Endothelial cell of umbilical vein (primary cell): ENCODE data around the gene BSDC1. TPM values are rescaled to one million over a fixed set of nuclear protein-coding genes. Genes with fewer than 3 reads are reported as not detected.

ENCODE experiments used
- BruUV-seq: library from RNA; stranded (reverse); fragments of 400-500 nt; replicated peaks from 2 replicates; lab custom pipeline; 2021; lab: Mats Ljungman, UMichigan
- CTCF ChIA-PET: fragments of 300-600, 350-600 bp; sonication (Branson Sonifier 250); formaldehyde crosslinking; loops from one replicate; lab custom pipeline; 2021; ENCODE audit warnings: antibody characterized with exemption, inconsistent platforms; lab: Charles Lee
- POLR2A ChIA-PET: fragments of 300-600, 350-600 bp; sonication (Branson Sonifier 250); formaldehyde crosslinking; loops from one replicate; lab custom pipeline; 2021; ENCODE audit warnings: antibody characterized with exemption, inconsistent platforms; lab: Charles Lee
- DNase-seq: peaks from one replicate; pipeline ENCODE4 v3.0.0-alpha.2; 2011; ENCODE audit warnings: low read depth, low spot score
- FAIRE-seq: peaks from 2 replicates; lab custom pipeline; 2011; peaks lifted over from hg19 to GRCh38; lab: Jason Lieb, UNC
- H2AFZ ChIP-seq: 2 replicates; pipeline ENCODE4 v1.6.0; 2012; ENCODE audit warnings: low read depth, low read length, control low read depth, inconsistent platforms
- H3K27ac ChIP-seq: 2 replicates; pipeline ENCODE4 v1.5.1; 2011; ENCODE audit warnings: low read depth, mild to moderate bottlenecking, control low read depth, low read length, moderate library complexity; ENCODE audit not compliant: insufficient read depth
- H3K27me3 ChIP-seq, 2 experiments: 2 replicates each; pipeline versions ENCODE4 v1.6.0 to v1.6.1; 2011; ENCODE audit warnings: low read length in 2 of 2, mixed read lengths in 1 of 2; ENCODE audit not compliant: control insufficient read depth in 2 of 2, insufficient read depth in 2 of 2
- H3K36me3 ChIP-seq, 2 experiments: 2 replicates in 1 of 2; 3 replicates in 1 of 2; pipeline ENCODE4 v1.5.1; 2011; ENCODE audit warnings: low read length in 2 of 2, mild to moderate bottlenecking in 1 of 2, moderate library complexity in 1 of 2; ENCODE audit not compliant: control insufficient read depth in 2 of 2, insufficient read depth in 2 of 2; ENCODE audit errors: extremely low read depth in 1 of 2
- H3K4me1 ChIP-seq: 3 replicates; pipeline ENCODE4 v1.5.1; 2011; ENCODE audit warnings: mild to moderate bottlenecking, low read length; ENCODE audit not compliant: control insufficient read depth, insufficient read depth; ENCODE audit errors: extremely low read depth
- H3K4me2 ChIP-seq: 2 replicates; pipeline ENCODE4 v1.6.1; 2011; ENCODE audit warnings: low read length, control low read depth, mixed read lengths; ENCODE audit not compliant: insufficient read depth
- H3K4me3 ChIP-seq, 3 experiments: fragments of 200-600 bp in 1 of 3; sonication (generic), shearing (Covaris generic) in 1 of 3; replicated peaks in 1 of 3; 2 replicates each; pipeline ENCODE4 v1.5.1; 2011 to 2016; ENCODE audit warnings: control low read depth in 3 of 3, low read length in 3 of 3, mild to moderate bottlenecking in 2 of 3, inconsistent platforms in 1 of 3, low read depth in 1 of 3, moderate library complexity in 1 of 3; ENCODE audit not compliant: insufficient read depth in 1 of 3
- H3K79me2 ChIP-seq: 2 replicates; pipeline ENCODE4 v1.6.0; 2012; ENCODE audit warnings: low read length, inconsistent platforms; ENCODE audit not compliant: control insufficient read depth, insufficient read depth
- H3K9ac ChIP-seq: replicated peaks from 2 replicates; pipeline ENCODE3; 2011; ENCODE audit warnings: low read length, control low read depth; ENCODE audit not compliant: insufficient read depth; ENCODE audit errors: extremely low read depth
- H3K9me1 ChIP-seq: replicated peaks from 3 replicates; pipeline ENCODE4 v1.6.0; 2011; ENCODE audit warnings: mild to moderate bottlenecking, low read length; ENCODE audit not compliant: control insufficient read depth, insufficient read depth; ENCODE audit errors: extremely low read depth
- H3K9me3 ChIP-seq: replicated peaks from 2 replicates; pipeline ENCODE4 v1.5.1; 2012; ENCODE audit warnings: low read length, inconsistent platforms; ENCODE audit not compliant: control insufficient read depth, insufficient read depth
- H4K20me1 ChIP-seq: replicated peaks from 2 replicates; pipeline ENCODE3; 2011; ENCODE audit warnings: mild to moderate bottlenecking, low read length; ENCODE audit not compliant: control insufficient read depth, insufficient read depth; ENCODE audit errors: extremely low read depth
- EZH2 ChIP-seq: IDR thresholded peaks from 2 replicates; pipeline ENCODE4 v1.6.1; 2012; ENCODE audit warnings: borderline replicate concordance, low read depth, mild to moderate bottlenecking, moderate library complexity, low read length, inconsistent platforms; ENCODE audit not compliant: severe bottlenecking
- FOS ChIP-seq: IDR thresholded peaks from 2 replicates; pipeline ENCODE4 v1.6.1; 2011; ENCODE audit warnings: mild to moderate bottlenecking, low read length, moderate library complexity, borderline replicate concordance; ENCODE audit not compliant: insufficient read depth
- GATA2 ChIP-seq: IDR thresholded peaks from 2 replicates; pipeline ENCODE4 v1.7.0; 2011; ENCODE audit warnings: low read depth, mild to moderate bottlenecking, moderate library complexity, mixed read lengths, low read length; ENCODE audit not compliant: insufficient read length, insufficient read depth
- MYC ChIP-seq: IDR thresholded peaks from one replicate; pipeline ENCODE4 v1.6.1; 2011; ENCODE audit warnings: mild to moderate bottlenecking, low read depth, low read length
- POLR2A ChIP-seq: IDR thresholded peaks from 2 replicates; pipeline ENCODE4 v1.6.1; 2012; ENCODE audit warnings: low read depth, mild to moderate bottlenecking, control low read depth, low read length
- POLR2AphosphoS5 ChIP-seq: IDR thresholded peaks from 2 replicates; pipeline ENCODE4 v1.6.1; 2012; ENCODE audit warnings: low read depth, mild to moderate bottlenecking, control low read depth, low read length, moderate library complexity; ENCODE audit not compliant: insufficient read depth
- dilution Hi-C: fragments of 300-500 bp; cut with MboI; formaldehyde crosslinking; loops from one replicate; pipeline ENCODE4 v1.15.0; 2019; ENCODE audit warnings: low sequenced_read_pairs; ENCODE audit not compliant: extremely low pct_ligation_motif_present
- intact Hi-C: fragments of 100-400 bp; cut with micrococcal nuclease; formaldehyde crosslinking; loops from one replicate; pipeline ENCODE4 v1.10.0; 2022
- polyA plus RNA-seq, 4 experiments: library from polyadenylated mRNA; depleted of rRNA in 3 of 4; stranded (reverse) in 3 of 4; unstranded in 1 of 4; fragments of >200 nt; gene quantifications; 2 replicates each; pipeline versions ENCODE4 v1.2.1 to v1.2.3, GENCODE V29; 2011 to 2012; ENCODE audit warnings: missing spikeins in 1 of 4
- total RNA-seq: library from RNA; stranded (reverse); gene quantifications from 2 replicates; pipeline ENCODE4 v1.2.3, GENCODE V29; 2021
- TF ChIP-seq, protein P1 (sequence below), 2 donors: IDR thresholded peaks; 1 replicate in 1 of 2; 2 replicates in 1 of 2; pipeline ENCODE4 v1.5.1; 2011; ENCODE audit warnings: low read length in 2 of 2, mild to moderate bottlenecking in 2 of 2, moderate library complexity in 2 of 2, control low read depth in 1 of 2, inconsistent platforms in 1 of 2, low read depth in 1 of 2; ENCODE audit not compliant: insufficient read depth in 1 of 2; ENCODE audit errors: extremely low read depth in 1 of 2
- TF ChIP-seq, protein P2 (sequence below): IDR thresholded peaks from 2 replicates; pipeline ENCODE4 v1.6.1; 2011; ENCODE audit not compliant: insufficient read depth, insufficient read length

BSDC1 gene
- total and polyA plus RNA-seq, 2 donors (not counting 3 experiments of a cell fraction or from before 2014, with no cell fraction given) = 44.3 to 64.6 TPM

DNA sequence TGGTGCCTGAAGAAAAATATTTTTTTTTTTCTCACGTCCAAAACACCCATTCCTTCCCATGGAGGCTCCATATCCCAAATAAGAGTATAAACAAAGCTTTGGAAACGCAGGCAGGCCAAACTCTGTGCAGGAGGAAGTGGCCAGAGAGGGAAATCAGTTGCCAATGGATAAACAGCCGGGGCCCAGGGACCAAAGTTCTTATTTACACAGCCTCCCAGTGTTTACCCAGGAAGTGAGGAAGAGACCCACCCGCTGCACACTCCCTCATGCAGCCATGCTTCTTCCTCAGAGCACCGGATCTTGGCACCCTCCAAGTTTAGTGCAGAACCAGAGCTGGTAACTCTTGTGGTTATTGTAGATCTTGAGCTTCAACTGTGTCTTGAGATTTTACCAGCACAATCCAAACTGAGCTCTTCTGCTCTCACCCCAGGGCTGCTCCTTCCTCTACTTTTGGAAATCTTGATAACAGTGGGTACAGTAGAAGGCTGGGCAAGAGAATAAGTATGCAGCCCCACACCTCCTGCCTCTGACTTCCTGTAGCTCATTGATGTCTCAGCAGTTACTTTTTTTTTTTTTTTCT lies 72.4 kb downstream of the BSDC1 start:
- Histone ChIP-seq H2AFZ (no peak overlapping the region), H3K4me2 (no peak overlapping the region)
- FAIRE-seq = no peak

More for the DNA sequence above, 72.4 kb downstream of the BSDC1 start:
- Histone ChIP-seq H3K4me1 (peaks cover 6% of the 10 kb centered on the region), H3K27me3 (no peaks in the 10 kb centered on the region), H3K9ac (no peak overlapping the region), H3K9me3 (no peaks in the 10 kb centered on the region), H3K4me3 (no peak overlapping the region), H3K79me2 (no peaks in the 10 kb centered on the region), H3K36me3 (peaks cover 3 to 18% of the 10 kb centered on the region in 2 experiments), H4K20me1 (no peaks in the 10 kb centered on the region), H3K9me1 (no peaks in the 10 kb centered on the region), H3K27ac (no peak overlapping the region)
- dilution Hi-C loops (no loop called here), intact Hi-C loops (no loop called here)
- TF ChIP-seq GATA2 = no peak
- TF ChIP-seq MYC = no peak
- TF ChIP-seq FOS = no peak
- TF ChIP-seq POLR2AphosphoS5 = no peak
- TF ChIP-seq, protein P1, sequence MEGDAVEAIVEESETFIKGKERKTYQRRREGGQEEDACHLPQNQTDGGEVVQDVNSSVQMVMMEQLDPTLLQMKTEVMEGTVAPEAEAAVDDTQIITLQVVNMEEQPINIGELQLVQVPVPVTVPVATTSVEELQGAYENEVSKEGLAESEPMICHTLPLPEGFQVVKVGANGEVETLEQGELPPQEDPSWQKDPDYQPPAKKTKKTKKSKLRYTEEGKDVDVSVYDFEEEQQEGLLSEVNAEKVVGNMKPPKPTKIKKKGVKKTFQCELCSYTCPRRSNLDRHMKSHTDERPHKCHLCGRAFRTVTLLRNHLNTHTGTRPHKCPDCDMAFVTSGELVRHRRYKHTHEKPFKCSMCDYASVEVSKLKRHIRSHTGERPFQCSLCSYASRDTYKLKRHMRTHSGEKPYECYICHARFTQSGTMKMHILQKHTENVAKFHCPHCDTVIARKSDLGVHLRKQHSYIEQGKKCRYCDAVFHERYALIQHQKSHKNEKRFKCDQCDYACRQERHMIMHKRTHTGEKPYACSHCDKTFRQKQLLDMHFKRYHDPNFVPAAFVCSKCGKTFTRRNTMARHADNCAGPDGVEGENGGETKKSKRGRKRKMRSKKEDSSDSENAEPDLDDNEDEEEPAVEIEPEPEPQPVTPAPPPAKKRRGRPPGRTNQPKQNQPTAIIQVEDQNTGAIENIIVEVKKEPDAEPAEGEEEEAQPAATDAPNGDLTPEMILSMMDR (IDR thresholded peaks at IDR 0.05; ENCODE audit: extremely low read depth in 1 of 2, insufficient read depth in 1 of 2, low read depth in 1 of 2, low read length in 2 of 2) = no peak
- no peak for TF ChIP-seq POLR2A
- no peak for TF ChIP-seq EZH2
- TF ChIP-seq, protein P2, sequence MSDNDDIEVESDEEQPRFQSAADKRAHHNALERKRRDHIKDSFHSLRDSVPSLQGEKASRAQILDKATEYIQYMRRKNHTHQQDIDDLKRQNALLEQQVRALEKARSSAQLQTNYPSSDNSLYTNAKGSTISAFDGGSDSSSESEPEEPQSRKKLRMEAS = no peak
- ChIA-PET POLR2A (interaction anchor here (0.6 to 1.2 kb wide), 6 partner anchors 10 to 254 kb away, joined by 3 to 7 read pairs (median 4); partner anchors contain the start of genes HDAC1 and MARCKSL1), CTCF (interaction anchor here (0.8 to 3.5 kb wide), 14 partner anchors 8 to 107 kb away, joined by 3 to 23 read pairs (median 4); partner anchors contain the start of genes FAM229A, MARCKSL1 and TSSK3)
- no TSS peak for BruUV-seq
- DNase-seq = no peak
